GM12878 (cell line): ENCODE measurements around the gene FHL3.
A peak's percentile ranks its signal among the peaks of the same experiment; 100 is the strongest.

ENCODE experiments used
- CTCF ChIP-seq, 3 experiments: IDR thresholded peaks in 2 of 3; conservative IDR thresholded peaks in 1 of 3; 2 replicates each; pipeline ENCODE4 v1.5.1; 2011; ENCODE audit warnings: low read depth in 3 of 3, low read length in 3 of 3, mild to moderate bottlenecking in 3 of 3, control low read depth in 2 of 3, moderate library complexity in 2 of 3, inconsistent platforms in 1 of 3, mixed read lengths in 1 of 3; ENCODE audit not compliant: control insufficient read depth in 2 of 3, insufficient read depth in 1 of 3; ENCODE audit errors: extremely low read depth in 1 of 3
- FOS ChIP-seq: IDR thresholded peaks from 3 replicates; pipeline ENCODE4 v1.6.1; 2011; ENCODE audit warnings: borderline replicate concordance; ENCODE audit not compliant: insufficient read length; ENCODE audit errors: extremely low read depth
- JUNB ChIP-seq: IDR thresholded peaks from 2 replicates; pipeline ENCODE4 v1.6.1; 2016; ENCODE audit warnings: antibody characterized with exemption, mild to moderate bottlenecking
- MAX ChIP-seq: IDR thresholded peaks from 2 replicates; pipeline ENCODE4 v1.6.1; 2012; ENCODE audit warnings: low read depth, low read length, improper control_type of control experiment
- NFIC ChIP-seq: IDR thresholded peaks from 2 replicates; pipeline ENCODE4 v1.6.1; 2012; ENCODE audit warnings: low read depth, mild to moderate bottlenecking, inconsistent platforms, low read length, moderate library complexity
- POLR2A ChIP-seq: IDR thresholded peaks from 2 replicates; pipeline ENCODE4 v1.6.1; 2011; ENCODE audit warnings: low read depth, mild to moderate bottlenecking, low read length
- SIX5 ChIP-seq: IDR thresholded peaks from 2 replicates; pipeline ENCODE4 v1.6.1; 2011; ENCODE audit warnings: mild to moderate bottlenecking, low read depth, low read length, moderate library complexity; ENCODE audit not compliant: severe bottlenecking
- SMAD1 ChIP-seq: fragments of 450-650 bp; IDR thresholded peaks from 2 replicates; pipeline ENCODE4 v1.6.1; 2018; ENCODE audit warnings: mild to moderate bottlenecking, low read depth; ENCODE audit not compliant: partially characterized antibody
- USF2 ChIP-seq: IDR thresholded peaks from 2 replicates; pipeline ENCODE4 v1.6.1; 2011; ENCODE audit warnings: low read depth, low read length, improper control_type of control experiment, borderline replicate concordance

DNA sequence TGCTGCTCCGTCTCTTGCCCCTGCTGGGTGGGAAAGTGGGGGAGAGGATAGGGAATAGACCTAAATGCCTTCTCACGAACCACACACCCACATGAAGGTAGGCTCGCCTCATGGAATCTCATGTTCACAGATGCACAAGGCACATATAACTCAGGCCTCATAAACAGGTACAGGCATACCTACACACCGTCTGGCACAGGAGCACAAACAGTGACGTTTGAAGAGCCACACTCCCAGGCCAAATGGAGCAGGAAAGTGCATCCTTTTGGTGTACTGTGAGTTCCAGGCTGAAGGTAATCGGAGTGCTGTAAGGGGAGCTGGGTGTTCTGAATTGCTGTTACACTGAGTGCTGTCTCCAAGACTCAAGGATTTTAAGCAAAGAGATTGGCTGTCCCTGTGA is 20.4 kb upstream of the FHL3 start:
- TF ChIP-seq SIX5 = no peak
- no peak for TF ChIP-seq FOS
- TF ChIP-seq POLR2A = peak; percentile 36
- no peak for TF ChIP-seq NFIC
- no peak for TF ChIP-seq USF2
- TF ChIP-seq SMAD1 = no peak
- no peak for TF ChIP-seq CTCF (IDR thresholded peaks at IDR 0.05 in 2 of 3, conservative IDR thresholded peaks at IDR 0.05 in 1 of 3; ENCODE audit: control insufficient read depth in 2 of 3, extremely low read depth in 1 of 3, insufficient read depth in 1 of 3, low read depth in 3 of 3, low read length in 3 of 3)
- no peak for TF ChIP-seq MAX
- no peak for TF ChIP-seq JUNB
